Measurements from ENCODE around the gene TMEM191C.
"Not testable (repeated sequence)": the region's sequence is repeated elsewhere in the genome, so short reads cannot be mapped to it uniquely, and the experiment has no call there.

DNA sequence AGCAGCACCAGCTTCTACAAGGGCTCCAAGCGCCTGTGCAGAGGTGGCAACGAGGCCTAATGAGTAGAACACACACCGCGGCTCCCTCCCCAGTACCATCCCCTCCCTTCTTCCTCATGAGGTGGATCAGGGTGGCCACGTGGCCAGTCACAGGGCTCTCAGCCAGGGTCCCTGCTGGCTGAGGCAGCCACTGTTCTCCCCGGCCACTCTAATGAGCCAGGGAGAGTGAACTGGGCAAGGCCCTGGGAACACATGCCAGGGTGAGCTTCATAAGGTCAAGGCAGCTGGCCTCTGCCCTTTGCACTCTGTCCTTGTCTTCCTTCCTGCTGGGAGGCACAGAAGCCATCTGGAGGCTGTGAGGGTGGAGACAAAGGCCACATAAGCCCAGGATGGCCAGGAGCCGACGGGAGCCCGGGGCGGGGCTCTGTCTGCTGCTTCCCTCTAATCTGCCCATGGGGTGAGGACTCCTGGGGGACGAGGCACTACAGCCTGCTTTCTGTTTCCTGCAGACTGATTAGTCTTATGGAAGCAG lies 22.0 kb downstream of the TMEM191C start:
- TF ChIP-seq POLR2A (IDR thresholded peaks at IDR 0.05; ENCODE audit: low read length); GATA1 (IDR thresholded peaks at IDR 0.05; ENCODE audit: low read depth, low read length): not testable (repeated sequence)
